K562 (cell line): ENCODE data around the gene RPLP2. TPM values are rescaled to one million over a fixed set of nuclear protein-coding genes. Genes with fewer than 3 reads are reported as not detected.
A peak's percentile ranks its signal among the peaks of the same experiment; 100 is the strongest.

Experiments used
- BCOR ChIP-seq: fragments of 450-650 bp; IDR thresholded peaks from 2 replicates; pipeline ENCODE4 v1.6.1; 2016
- CTCF ChIP-seq, 3 experiments: IDR thresholded peaks in 2 of 3; conservative IDR thresholded peaks in 1 of 3; 2 replicates each; pipeline ENCODE4 v1.5.1; 2011 to 2012; ENCODE audit warnings: low read length in 3 of 3, mild to moderate bottlenecking in 3 of 3, control low read depth in 2 of 3, improper control_type of control experiment in 1 of 3, inconsistent platforms in 1 of 3, low read depth in 1 of 3, mixed read lengths in 1 of 3, moderate library complexity in 1 of 3; ENCODE audit not compliant: insufficient read depth in 2 of 3
- FIP1L1 ChIP-seq: fragments of 200-400 bp; formaldehyde crosslinking; IDR thresholded peaks from 2 replicates; pipeline ENCODE4 v1.6.1; 2018; ENCODE audit warnings: mild to moderate bottlenecking, low read depth, low read length; ENCODE audit not compliant: poor library complexity, severe bottlenecking
- HCFC1 ChIP-seq: IDR thresholded peaks from 2 replicates; pipeline ENCODE4 v1.6.1; 2012; ENCODE audit warnings: low read depth, low read length, improper control_type of control experiment
- HINFP ChIP-seq: fragments of 450-650 bp; conservative IDR thresholded peaks from 2 replicates; pipeline ENCODE4 v1.6.1; 2016; ENCODE audit warnings: missing genetic modification characterization, low read depth, mild to moderate bottlenecking, control low read depth, missing compliant biosample characterization
- L3MBTL2 ChIP-seq: fragments of 450-650 bp; IDR thresholded peaks from 2 replicates; pipeline ENCODE4 v1.6.1; 2016; ENCODE audit warnings: mild to moderate bottlenecking, moderate library complexity
- MCM7 ChIP-seq, 2 experiments: fragments of 450-650 bp; IDR thresholded peaks; 2 replicates each; pipeline ENCODE4 v1.6.1; 2016 to 2018
- MIER1 ChIP-seq: fragments of 450-650 bp; IDR thresholded peaks from 2 replicates; pipeline ENCODE4 v1.6.1; 2016; ENCODE audit warnings: antibody characterized with exemption, mild to moderate bottlenecking, low read depth
- PCBP1 ChIP-seq: fragments of 200-400 bp; formaldehyde crosslinking; IDR thresholded peaks from 2 replicates; pipeline ENCODE4 v1.6.1; 2018; ENCODE audit warnings: mild to moderate bottlenecking, low read depth, low read length; ENCODE audit not compliant: poor library complexity, severe bottlenecking
- RAD21 ChIP-seq, 2 experiments: fragments of 250-450 bp in 1 of 2; fragments of 450-650 bp in 1 of 2; sonication (Bioruptor Pico) in 1 of 2; formaldehyde crosslinking in 1 of 2; IDR thresholded peaks in 1 of 2; conservative IDR thresholded peaks in 1 of 2; 2 replicates each; pipeline versions ENCODE4 v1.4.0 to v1.8.0; 2020 to 2022; ENCODE audit warnings: mild to moderate bottlenecking in 2 of 2, moderate library complexity in 1 of 2
- RB1 ChIP-seq: fragments of 450-650 bp; IDR thresholded peaks from 2 replicates; pipeline ENCODE4 v1.6.1; 2017; ENCODE audit warnings: low read depth, mild to moderate bottlenecking
- SIN3A ChIP-seq, 2 experiments: fragments of 150-350 bp in 1 of 2; IDR thresholded peaks; 2 replicates each; pipeline ENCODE4 v1.6.1; 2011 to 2016; ENCODE audit warnings: borderline replicate concordance in 2 of 2, low read depth in 2 of 2, low read length in 2 of 2, mild to moderate bottlenecking in 2 of 2, moderate library complexity in 2 of 2; ENCODE audit not compliant: control insufficient read depth in 1 of 2
- SMAD1 ChIP-seq: fragments of 150-350 bp; IDR thresholded peaks from 2 replicates; pipeline ENCODE4 v1.6.1; 2014; ENCODE audit warnings: low read length, low read depth; ENCODE audit not compliant: partially characterized antibody
- SP1 ChIP-seq: sonication (generic); formaldehyde crosslinking; IDR thresholded peaks from 2 replicates; pipeline ENCODE4 v1.8.1; 2022; ENCODE audit warnings: mild to moderate bottlenecking, missing genetic modification reagents
- ZBTB7A ChIP-seq: IDR thresholded peaks from 2 replicates; pipeline ENCODE4 v1.6.1; 2011; ENCODE audit warnings: low read depth, mild to moderate bottlenecking, low read length, moderate library complexity, borderline replicate concordance; ENCODE audit not compliant: control insufficient read depth
- polyA plus RNA-seq, 8 experiments: library from polyadenylated mRNA; depleted of rRNA in 4 of 8; stranded (reverse) in 5 of 8; unstranded in 3 of 8; fragments of >200 nt; fragmentation: Nextera tagmentation in 2 of 8; fragmentation: Illumina TruSeq in 1 of 8; extraction: Ambion mirVana in 2 of 8; extraction: Trizol in 1 of 8; gene quantifications; 2 replicates each; pipeline versions ENCODE4 v1.2.1 to v1.2.3, GENCODE V29; 2011 to 2014; ENCODE audit warnings: inconsistent platforms in 1 of 8, missing spikeins in 1 of 8
- total RNA-seq, 7 experiments: library from RNA; depleted of rRNA in 6 of 7; stranded (reverse); fragments of >200 nt in 6 of 7; fragmentation: Illumina TruSeq in 2 of 7; extraction: Trizol in 2 of 7; gene quantifications; 2 replicates each; pipeline versions ENCODE4 v1.2.1 to v1.2.3, GENCODE V29; 2011 to 2021; ENCODE audit warnings: low replicate concordance in 1 of 7
- TF ChIP-seq, protein P1 (sequence below), 3 experiments: fragments of 200-800 bp in 1 of 3; fragments of 250-450 bp in 1 of 3; fragments of 450-650 bp in 1 of 3; sonication (Bioruptor Pico) in 1 of 3; sonication (Bioruptor generic) in 1 of 3; formaldehyde crosslinking in 1 of 3; IDR thresholded peaks; 2 replicates each; pipeline versions ENCODE4 v1.6.1 to v1.8.0; 2016 to 2022; ENCODE audit warnings: mild to moderate bottlenecking in 2 of 3, missing genetic modification characterization in 2 of 3, missing compliant biosample characterization in 1 of 3, moderate library complexity in 1 of 3
- TF ChIP-seq, protein P2 (sequence below): fragments of 250-450 bp; sonication (Bioruptor Pico); IDR thresholded peaks from 2 replicates; pipeline ENCODE4 v1.5.0; 2020; ENCODE audit warnings: mild to moderate bottlenecking

RPLP2 gene
- total and polyA plus RNA-seq, 9 of the 15 experiments (the other 6 are each of a cell fraction or from before 2014, with no cell fraction given): 528 to 3,807 (median 1,633) TPM

- TF ChIP-seq, protein P1, sequence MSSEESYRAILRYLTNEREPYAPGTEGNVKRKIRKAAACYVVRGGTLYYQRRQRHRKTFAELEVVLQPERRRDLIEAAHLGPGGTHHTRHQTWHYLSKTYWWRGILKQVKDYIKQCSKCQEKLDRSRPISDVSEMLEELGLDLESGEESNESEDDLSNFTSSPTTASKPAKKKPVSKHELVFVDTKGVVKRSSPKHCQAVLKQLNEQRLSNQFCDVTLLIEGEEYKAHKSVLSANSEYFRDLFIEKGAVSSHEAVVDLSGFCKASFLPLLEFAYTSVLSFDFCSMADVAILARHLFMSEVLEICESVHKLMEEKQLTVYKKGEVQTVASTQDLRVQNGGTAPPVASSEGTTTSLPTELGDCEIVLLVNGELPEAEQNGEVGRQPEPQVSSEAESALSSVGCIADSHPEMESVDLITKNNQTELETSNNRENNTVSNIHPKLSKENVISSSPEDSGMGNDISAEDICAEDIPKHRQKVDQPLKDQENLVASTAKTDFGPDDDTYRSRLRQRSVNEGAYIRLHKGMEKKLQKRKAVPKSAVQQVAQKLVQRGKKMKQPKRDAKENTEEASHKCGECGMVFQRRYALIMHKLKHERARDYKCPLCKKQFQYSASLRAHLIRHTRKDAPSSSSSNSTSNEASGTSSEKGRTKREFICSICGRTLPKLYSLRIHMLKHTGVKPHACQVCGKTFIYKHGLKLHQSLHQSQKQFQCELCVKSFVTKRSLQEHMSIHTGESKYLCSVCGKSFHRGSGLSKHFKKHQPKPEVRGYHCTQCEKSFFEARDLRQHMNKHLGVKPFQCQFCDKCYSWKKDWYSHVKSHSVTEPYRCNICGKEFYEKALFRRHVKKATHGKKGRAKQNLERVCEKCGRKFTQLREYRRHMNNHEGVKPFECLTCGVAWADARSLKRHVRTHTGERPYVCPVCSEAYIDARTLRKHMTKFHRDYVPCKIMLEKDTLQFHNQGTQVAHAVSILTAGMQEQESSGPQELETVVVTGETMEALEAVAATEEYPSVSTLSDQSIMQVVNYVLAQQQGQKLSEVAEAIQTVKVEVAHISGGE (CRISPR knock-in tag; IDR thresholded peaks at IDR 0.05): peak in 1 of 3 experiments; percentile 64; a peak in 1 of 6 replicates
- peak; percentile 35; the same call in 1 of the 2 replicates for TF ChIP-seq HCFC1
- no peak for TF ChIP-seq MCM7 (IDR thresholded peaks at IDR 0.05)
- peak in 1 of 2 experiments; percentile 75; a peak in 2 of 4 replicates for TF ChIP-seq SIN3A (IDR thresholded peaks at IDR 0.05; ENCODE audit: borderline replicate concordance in 2 of 2, control insufficient read depth in 1 of 2, low read depth in 2 of 2, low read length in 2 of 2)
- TF ChIP-seq RB1: peak; percentile 95
- peak; percentile 30 for TF ChIP-seq FIP1L1
- TF ChIP-seq SP1: 0 out of 2 replicates have a peak, but pooled peaks have one; percentile 29
- TF ChIP-seq L3MBTL2: peak; percentile 26; the same call in 1 of the 2 replicates
- TF ChIP-seq CTCF (IDR thresholded peaks at IDR 0.05 in 2 of 3, conservative IDR thresholded peaks at IDR 0.05 in 1 of 3; ENCODE audit: insufficient read depth in 2 of 3, low read depth in 1 of 3, low read length in 3 of 3): peak; percentile 69 to 94 (median 83)
- 0 out of 2 replicates have a peak, but pooled peaks have one; percentile 11 for TF ChIP-seq BCOR
- TF ChIP-seq SMAD1: no peak
- peak; percentile 48 to 61 for TF ChIP-seq RAD21 (CRISPR knock-in tag; conservative IDR thresholded peaks at IDR 0.05 in 1 of 2, IDR thresholded peaks at IDR 0.05 in 1 of 2)
- peak; percentile 32 for TF ChIP-seq PCBP1
- TF ChIP-seq, protein P2, sequence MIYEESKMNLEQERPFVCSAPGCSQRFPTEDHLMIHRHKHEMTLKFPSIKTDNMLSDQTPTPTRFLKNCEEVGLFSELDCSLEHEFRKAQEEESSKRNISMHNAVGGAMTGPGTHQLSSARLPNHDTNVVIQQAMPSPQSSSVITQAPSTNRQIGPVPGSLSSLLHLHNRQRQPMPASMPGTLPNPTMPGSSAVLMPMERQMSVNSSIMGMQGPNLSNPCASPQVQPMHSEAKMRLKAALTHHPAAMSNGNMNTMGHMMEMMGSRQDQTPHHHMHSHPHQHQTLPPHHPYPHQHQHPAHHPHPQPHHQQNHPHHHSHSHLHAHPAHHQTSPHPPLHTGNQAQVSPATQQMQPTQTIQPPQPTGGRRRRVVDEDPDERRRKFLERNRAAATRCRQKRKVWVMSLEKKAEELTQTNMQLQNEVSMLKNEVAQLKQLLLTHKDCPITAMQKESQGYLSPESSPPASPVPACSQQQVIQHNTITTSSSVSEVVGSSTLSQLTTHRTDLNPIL (CRISPR knock-in tag): no peak
- no peak for TF ChIP-seq HINFP (tag)
- no peak for TF ChIP-seq MIER1
- peak; percentile 93; the same call in 1 of the 2 replicates for TF ChIP-seq ZBTB7A
Measured at GRCh38 chr11:798093-798713, 11.6 kb upstream of the RPLP2 start, which contains the start of gene SLC25A22 (continued).
